K562 (cell line): ENCODE data around the gene CHRNA3. TPM values are rescaled to one million over a fixed set of nuclear protein-coding genes. Genes with fewer than 3 reads are reported as not detected.

Source experiments
- ATAC-seq: fragments of 200-7000 bp; cut with Tn5 transposase; 3 replicates; pipeline ENCODE4 v1.9.1; 2020; ENCODE audit warnings: moderate library complexity
- BruUV-seq: library from RNA; stranded (reverse); fragments of 400-500 nt; replicated peaks from 2 replicates; lab custom pipeline; 2021; lab: Mats Ljungman, UMichigan
- CTCF ChIA-PET: fragments of 300-600 bp; formaldehyde crosslinking; extraction: SDS; loops from one replicate; lab custom pipeline; 2021; ENCODE audit warnings: low intra/inter-chr PET ratio; lab: Yijun Ruan, JAX
- POLR2A ChIA-PET: fragments of 300-600, 350-650 bp; sonication (Branson Sonifier 250); formaldehyde crosslinking; extraction: SDS; loops from one replicate; lab custom pipeline; 2021; ENCODE audit warnings: antibody characterized with exemption, inconsistent platforms; lab: Yijun Ruan, JAX
- DNase-seq, 4 experiments: peaks; one replicate each; pipeline versions ENCODE4 v3.0.0 to v3.0.0-alpha.2; 2011 to 2018; ENCODE audit warnings: low spot score in 3 of 4, mixed read lengths in 3 of 4; ENCODE audit errors: extremely low read depth in 1 of 4
- FAIRE-seq: peaks from 2 replicates; lab custom pipeline; 2011; peaks lifted over from hg19 to GRCh38; lab: Jason Lieb, UNC
- H2AFZ ChIP-seq: 2 replicates; pipeline ENCODE4 v1.6.0; 2011; ENCODE audit warnings: low read depth, low read length, control low read depth, inconsistent platforms
- H3K27ac ChIP-seq: fragments of 200-600 bp; 3 replicates; pipeline ENCODE4 v1.8.0; 2011; ENCODE audit warnings: low read depth, mild to moderate bottlenecking, control low read depth, inconsistent platforms, low read length, moderate library complexity, mixed read lengths; ENCODE audit errors: extremely low read depth
- H3K27me3 ChIP-seq, 2 experiments: fragments of 300-600 bp in 1 of 2; 2 replicates in 1 of 2; 3 replicates in 1 of 2; pipeline versions ENCODE4 v1.6.0 to v1.8.0; 2011; ENCODE audit warnings: inconsistent platforms in 2 of 2, low read length in 2 of 2, mild to moderate bottlenecking in 1 of 2, mixed read lengths in 1 of 2, moderate library complexity in 1 of 2; ENCODE audit not compliant: control insufficient read depth in 2 of 2, insufficient read depth in 2 of 2
- H3K36me3 ChIP-seq: fragments of 300-600 bp; 3 replicates; pipeline ENCODE4 v1.8.0; 2011; ENCODE audit warnings: mild to moderate bottlenecking, low read length, inconsistent platforms; ENCODE audit not compliant: control insufficient read depth, insufficient read depth
- H3K4me1 ChIP-seq, 2 experiments: fragments of 200-600 bp in 1 of 2; replicated peaks in 1 of 2; 2 replicates in 1 of 2; 3 replicates in 1 of 2; pipeline versions ENCODE4 v1.5.1 to v1.8.0; 2011; ENCODE audit warnings: inconsistent platforms in 2 of 2, low read length in 2 of 2, mild to moderate bottlenecking in 1 of 2, mixed read lengths in 1 of 2, moderate library complexity in 1 of 2; ENCODE audit not compliant: control insufficient read depth in 2 of 2, insufficient read depth in 2 of 2
- H3K4me2 ChIP-seq: 2 replicates; pipeline ENCODE4 v1.6.1; 2011; ENCODE audit warnings: low read length, control low read depth, inconsistent platforms, mixed read lengths; ENCODE audit not compliant: insufficient read depth
- H3K4me3 ChIP-seq: fragments of 200-600 bp; sonication (generic), shearing (Covaris generic); 2 replicates; pipeline ENCODE4 v1.5.1; 2016; ENCODE audit warnings: control low read depth, inconsistent platforms
- H3K79me2 ChIP-seq: fragments of 200-600 bp; 3 replicates; pipeline ENCODE4 v1.8.0; 2011; ENCODE audit warnings: low read length, inconsistent platforms; ENCODE audit not compliant: control insufficient read depth, insufficient read depth
- H3K9ac ChIP-seq, 2 experiments: 2 replicates each; pipeline versions ENCODE4 v1.6.0 to v1.6.1; 2011; ENCODE audit warnings: low read depth in 2 of 2, low read length in 2 of 2, control low read depth in 1 of 2, inconsistent platforms in 1 of 2, mild to moderate bottlenecking in 1 of 2, mixed read lengths in 1 of 2; ENCODE audit not compliant: insufficient read depth in 1 of 2
- H3K9me1 ChIP-seq: one replicate; pipeline ENCODE4 v1.6.0; 2011; ENCODE audit warnings: inconsistent platforms, mild to moderate bottlenecking, low read length, moderate library complexity; ENCODE audit not compliant: control insufficient read depth, insufficient read depth
- H3K9me3 ChIP-seq: replicated peaks from 2 replicates; pipeline ENCODE4 v1.5.1; 2011; ENCODE audit warnings: low read depth, low read length, inconsistent platforms; ENCODE audit not compliant: control insufficient read depth, insufficient read depth
- H4K20me1 ChIP-seq: replicated peaks from 2 replicates; pipeline ENCODE4 v1.6.1; 2011; ENCODE audit warnings: low read length, inconsistent platforms, mixed read lengths; ENCODE audit not compliant: control insufficient read depth, insufficient read depth
- BCOR ChIP-seq: fragments of 450-650 bp; IDR thresholded peaks from 2 replicates; pipeline ENCODE4 v1.6.1; 2016
- CC2D1A ChIP-seq: fragments of 450-650 bp; IDR thresholded peaks from 2 replicates; pipeline ENCODE4 v1.6.1; 2017; ENCODE audit warnings: mild to moderate bottlenecking
- E2F3 ChIP-seq: fragments of 250-450 bp; sonication (Bioruptor Pico); IDR thresholded peaks from 2 replicates; pipeline ENCODE4 v1.4.0; 2020; ENCODE audit warnings: mild to moderate bottlenecking
- EP300 ChIP-seq: IDR thresholded peaks from 2 replicates; pipeline ENCODE4 v1.6.1; 2012; ENCODE audit warnings: low read length, improper control_type of control experiment
- GATA2 ChIP-seq: sonication (generic); formaldehyde crosslinking; IDR thresholded peaks from 2 replicates; pipeline ENCODE4 v1.4.0; 2020; ENCODE audit warnings: mild to moderate bottlenecking, missing genetic modification reagents
- RBM34 ChIP-seq: fragments of 200-400 bp; formaldehyde crosslinking; IDR thresholded peaks from 2 replicates; pipeline ENCODE4 v1.6.1; 2018; ENCODE audit warnings: low read length, borderline replicate concordance; ENCODE audit not compliant: insufficient read depth
- STAG1 ChIP-seq: sonication (generic); formaldehyde crosslinking; IDR thresholded peaks from 2 replicates; pipeline ENCODE4 v1.5.0; 2020; ENCODE audit warnings: missing genetic modification reagents, borderline replicate concordance
- TCF15 ChIP-seq: fragments of 250-450 bp; sonication (Bioruptor Pico); IDR thresholded peaks from 2 replicates; pipeline ENCODE4 v1.8.0; 2022; ENCODE audit warnings: moderate library complexity, mild to moderate bottlenecking, inconsistent platforms
- ZKSCAN3 ChIP-seq: fragments of 250-450 bp; sonication (Bioruptor Pico); IDR thresholded peaks from 2 replicates; pipeline ENCODE4 v1.4.0; 2020
- ZNF449 ChIP-seq: fragments of 250-450 bp; sonication (Bioruptor Pico); IDR thresholded peaks from 2 replicates; pipeline ENCODE4 v1.8.0; 2022; ENCODE audit warnings: moderate library complexity, mild to moderate bottlenecking, inconsistent platforms
- ZNF512 ChIP-seq: IDR thresholded peaks from 2 replicates; pipeline ENCODE4 v1.6.1; 2016; ENCODE audit warnings: missing genetic modification characterization, missing compliant biosample characterization
- ZSCAN32 ChIP-seq: fragments of 450-650 bp; formaldehyde crosslinking; IDR thresholded peaks from 2 replicates; pipeline ENCODE4 v1.4.0; 2020; ENCODE audit warnings: mild to moderate bottlenecking, moderate library complexity
- WGBS: fragments of 100-300 bp; shearing (Covaris generic); methylation state at CpG from one replicate; pipeline ENCODE4 v1.1.6; 2016; ENCODE audit warnings: low coverage, mixed read lengths; ENCODE audit not compliant: insufficient coverage; ENCODE audit errors: missing lambda C conversion rate; 5-methylcytosine and 5-hydroxymethylcytosine counted together
- in situ Hi-C: fragments of 300-500 bp; cut with MboI; formaldehyde crosslinking; loops from 4 replicates; pipeline ENCODE4 v1.15.0; 2018; ENCODE audit warnings: inconsistent platforms, mixed read lengths
- intact Hi-C: fragments of 100-400 bp; cut with micrococcal nuclease; formaldehyde crosslinking; loops from 2 replicates; pipeline ENCODE4 v1.14.2; 2022
- polyA plus RNA-seq, 8 experiments: library from polyadenylated mRNA; depleted of rRNA in 4 of 8; stranded (reverse) in 5 of 8; unstranded in 3 of 8; fragments of >200 nt; fragmentation: Nextera tagmentation in 2 of 8; fragmentation: Illumina TruSeq in 1 of 8; extraction: Ambion mirVana in 2 of 8; extraction: Trizol in 1 of 8; gene quantifications; 2 replicates each; pipeline versions ENCODE4 v1.2.1 to v1.2.3, GENCODE V29; 2011 to 2014; ENCODE audit warnings: inconsistent platforms in 1 of 8, missing spikeins in 1 of 8
- total RNA-seq, 7 experiments: library from RNA; depleted of rRNA in 6 of 7; stranded (reverse); fragments of >200 nt in 6 of 7; fragmentation: Illumina TruSeq in 2 of 7; extraction: Trizol in 2 of 7; gene quantifications; 2 replicates each; pipeline versions ENCODE4 v1.2.1 to v1.2.3, GENCODE V29; 2011 to 2021; ENCODE audit warnings: low replicate concordance in 1 of 7

The CHRNA3 gene
- total and polyA plus RNA-seq, 9 of the 15 experiments (the other 6 are each of a cell fraction or from before 2014, with no cell fraction given) = 0.01 TPM; not detected in 8

GRCh38 chr15:78617076-78617475, 3.7 kb downstream of the CHRNA3 start:
- Histone ChIP-seq H3K4me3 (no peak overlapping the region), H3K4me2 (no peak overlapping the region), H3K27ac (no peak overlapping the region), H3K36me3 (no peaks in the 10 kb centered on the region), H3K9ac (no peak overlapping the region), H3K79me2 (no peaks in the 10 kb centered on the region), H4K20me1 (no peaks in the 10 kb centered on the region; the same call in 1 of the 2 replicates), H3K27me3 (peaks cover 19 to 33% of the 10 kb centered on the region in 2 experiments; a peak in 4 of 5 replicates), H3K9me3 (no peaks in the 10 kb centered on the region), H2AFZ (no peak overlapping the region), H3K4me1 (peaks cover 0 to 12% of the 10 kb centered on the region in 2 experiments; a peak in 1 of 5 replicates), H3K9me1 (no peaks in the 10 kb centered on the region)
- ATAC-seq (no peak), DNase-seq (no peak), FAIRE-seq (no peak)
- POLR2A ChIA-PET = no interaction called here
- no peak for TF ChIP-seq CC2D1A
- TF ChIP-seq BCOR = no peak
- no peak for TF ChIP-seq TCF15 (CRISPR knock-in tag)
- no peak for TF ChIP-seq STAG1
- no peak for TF ChIP-seq RBM34
- TF ChIP-seq E2F3 = no peak
- no peak for TF ChIP-seq ZKSCAN3 (CRISPR knock-in tag)
- TF ChIP-seq ZSCAN32 (CRISPR knock-in tag) = no peak
- TF ChIP-seq ZNF449 = no peak
- TF ChIP-seq EP300 = no peak
- no peak for TF ChIP-seq GATA2 (CRISPR knock-in tag)
- TF ChIP-seq ZNF512 (tag) = no peak
- intact Hi-C loops (loop anchor here (5.0 kb wide), 1 partner anchor 310 kb away; no protein-coding TSS in a partner anchor), in situ Hi-C loops (loop anchor here (5.0 kb wide), 1 partner anchor 90 kb away; no protein-coding TSS in a partner anchor)
- CTCF ChIA-PET = no interaction called here
- 5% methylated on average over 7 of the region's 7 CpGs for WGBS
- BruUV-seq = no TSS peak
